Renal cortex interstitium (tissue), 11 donors: Measurements from ENCODE around the gene CTNNA2. TPM values are rescaled to one million over a fixed set of nuclear protein-coding genes. Genes with fewer than 3 reads are reported as not detected.

Experiments
- DNase-seq, 11 donors: peaks; one replicate each; pipeline ENCODE4 v3.0.0-alpha.2; 2013; ENCODE audit warnings: low read depth in 9 of 11, low spot score in 4 of 11; ENCODE audit errors: extremely low read depth in 1 of 11
- polyA plus RNA-seq, 3 donors: library from polyadenylated mRNA; unstranded; fragments of 120-200 nt; gene quantifications; one replicate each; pipeline ENCODE4 v1.2.1, GENCODE V29; 2013; ENCODE audit not compliant: insufficient read length in 3 of 3

CTNNA2 gene
- polyA plus RNA-seq, 3 donors, result 4.3 to 6.0 (median 4.7) TPM

DNA sequence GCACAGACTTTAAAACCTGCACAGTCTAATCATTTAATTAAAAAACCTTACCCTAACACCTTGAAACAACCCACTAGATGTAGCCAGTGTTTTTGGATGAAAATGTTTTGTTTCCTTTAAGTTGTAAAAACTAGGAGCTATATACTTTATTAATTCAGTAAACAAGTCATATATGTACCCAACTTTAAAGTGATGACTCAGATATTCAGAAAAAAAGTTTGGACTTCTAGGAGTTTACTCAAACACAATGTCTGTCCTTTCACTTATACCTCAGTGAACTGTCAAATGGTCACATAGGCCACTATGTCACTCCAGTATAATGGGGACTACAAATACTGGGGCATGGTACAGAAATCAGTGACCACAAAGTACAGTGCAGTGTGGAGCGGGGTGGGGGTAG is 431.4 kb downstream of the CTNNA2 start:
- DNase-seq, result no peak

DNA sequence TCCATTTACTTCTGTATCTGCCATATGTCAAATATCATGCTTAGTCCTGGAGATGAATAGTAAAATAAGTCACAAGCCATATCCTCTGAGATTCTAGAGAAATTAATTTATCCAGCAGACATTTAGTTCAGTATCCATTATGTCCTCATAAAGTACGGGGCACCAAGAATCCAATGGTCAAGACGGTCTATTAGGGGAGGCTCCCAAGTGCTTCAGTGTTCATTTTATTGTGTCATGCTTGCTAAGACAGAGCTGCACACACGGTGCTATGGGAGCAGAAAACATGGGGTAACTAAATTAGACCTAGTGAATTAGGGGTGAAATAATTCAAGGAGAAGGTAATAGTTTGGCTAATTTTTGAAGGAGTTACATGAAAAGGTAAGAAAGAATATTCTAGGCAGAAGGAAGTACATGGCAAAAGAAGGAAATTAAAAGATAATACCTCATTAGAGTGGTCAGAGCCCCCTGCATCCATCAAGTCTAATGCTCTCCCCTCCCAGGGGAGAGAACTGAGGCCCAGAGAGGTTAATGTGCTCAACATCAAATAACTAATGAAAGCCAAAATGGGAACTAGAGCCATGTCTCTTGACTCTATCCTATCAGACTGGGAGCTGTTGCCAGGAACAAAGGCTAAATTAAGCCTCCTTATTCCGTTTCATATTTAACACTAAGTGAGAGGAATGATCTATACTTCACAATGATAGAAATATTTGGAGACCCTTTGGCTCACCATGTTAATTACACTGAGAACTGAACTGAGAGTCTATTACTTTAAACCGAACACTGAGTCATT is 433.0 kb downstream of the CTNNA2 start:
- DNase-seq, result no peak

DNA sequence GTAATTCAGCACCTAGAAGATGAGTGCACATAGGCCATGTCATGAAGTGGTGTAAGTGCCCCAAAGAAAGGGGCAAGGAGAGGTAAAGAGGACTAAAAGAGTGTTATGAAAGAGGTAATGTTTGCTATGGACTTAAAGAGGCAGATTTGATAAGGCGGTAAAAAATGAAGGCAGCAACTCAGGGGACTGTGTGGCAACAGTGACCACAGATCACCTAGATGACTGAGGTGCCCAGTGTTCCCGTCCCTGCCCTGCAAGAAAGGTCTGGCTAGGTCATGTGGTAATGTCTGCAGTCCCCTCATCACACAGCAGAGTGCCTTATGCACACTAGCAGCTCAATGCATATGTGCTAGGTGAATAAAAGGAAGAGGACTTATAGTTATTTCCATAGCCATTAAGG is 434.9 kb downstream of the CTNNA2 start:
- no peak for DNase-seq

DNA sequence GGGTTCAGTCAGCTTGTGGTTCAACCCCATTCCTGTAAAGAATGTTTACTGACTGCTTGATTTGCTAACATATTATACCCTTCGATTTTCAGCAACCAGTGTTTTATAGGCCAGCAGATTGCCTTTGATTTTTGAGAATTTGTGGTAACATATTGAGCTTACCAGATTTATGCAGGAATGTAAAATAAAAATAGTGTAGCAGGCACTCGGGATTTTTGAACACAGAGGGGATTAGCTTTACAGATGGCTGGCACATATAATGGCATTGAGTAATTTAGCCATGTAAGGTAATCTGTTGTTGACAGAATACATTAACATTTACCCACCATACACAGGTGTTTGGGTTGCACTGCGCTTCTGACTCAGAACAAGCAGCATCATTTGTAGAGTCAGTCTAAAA is 437.7 kb downstream of the CTNNA2 start:
- DNase-seq, result no peak

DNA sequence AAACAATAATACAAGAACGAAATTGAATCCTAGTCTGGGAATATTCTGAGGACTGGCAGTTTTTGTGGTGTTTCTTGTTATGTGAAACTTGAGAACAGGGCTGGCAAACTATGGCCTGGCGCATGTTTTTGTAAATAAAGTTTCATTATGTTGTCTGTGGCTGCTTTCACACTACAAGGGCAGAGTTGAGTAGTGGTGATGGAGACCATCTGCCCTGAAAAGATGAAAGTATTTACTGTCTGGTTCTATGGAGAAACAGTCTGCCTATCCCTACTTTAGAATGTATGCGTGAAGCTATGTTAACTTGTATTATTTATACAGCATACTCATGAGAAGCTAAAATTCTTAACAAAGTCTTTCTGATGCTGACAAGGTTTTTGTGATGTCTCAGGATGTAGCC is 439.8 kb downstream of the CTNNA2 start:
- peak in 2 of 11 donors; percentile 19 to 27 for DNase-seq

DNA sequence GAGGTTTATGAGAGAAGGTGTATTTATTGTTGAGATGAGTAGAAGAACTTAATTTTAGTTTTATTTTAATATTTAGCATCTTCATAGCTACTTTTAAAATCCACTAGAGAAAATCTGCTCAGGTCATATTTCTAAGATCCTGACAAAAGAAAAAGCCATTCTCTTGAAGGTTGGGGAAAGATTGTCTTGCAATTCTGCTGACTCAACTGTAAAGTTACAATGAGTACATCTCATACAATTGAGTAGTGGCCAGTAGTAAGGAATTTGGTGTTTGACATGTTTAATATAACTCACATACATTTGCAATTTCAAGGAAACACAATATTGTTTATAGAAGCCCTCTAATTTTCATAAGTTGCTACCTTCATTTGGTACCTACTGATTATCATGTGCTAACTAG is 447.2 kb downstream of the CTNNA2 start:
- DNase-seq, result no peak

DNA sequence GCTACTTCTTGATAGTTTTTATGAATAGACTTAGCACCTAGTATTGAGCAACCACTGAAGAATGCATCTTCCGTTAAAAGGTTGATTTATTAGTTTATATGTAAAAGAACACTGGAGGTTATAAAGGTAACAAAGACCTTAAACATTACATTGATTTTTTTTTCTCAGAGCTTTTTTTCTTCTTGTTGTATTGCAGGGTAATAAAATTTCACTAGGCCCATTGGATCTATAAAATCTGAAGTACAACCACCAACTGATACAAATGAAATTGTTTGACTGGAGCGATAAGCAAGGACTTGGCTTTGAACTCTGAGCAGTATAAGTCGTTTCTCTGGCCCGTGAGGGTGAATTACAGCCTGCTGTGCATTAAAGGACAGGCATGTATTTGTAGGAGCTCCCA is 447.7 kb downstream of the CTNNA2 start:
- no peak for DNase-seq

DNA sequence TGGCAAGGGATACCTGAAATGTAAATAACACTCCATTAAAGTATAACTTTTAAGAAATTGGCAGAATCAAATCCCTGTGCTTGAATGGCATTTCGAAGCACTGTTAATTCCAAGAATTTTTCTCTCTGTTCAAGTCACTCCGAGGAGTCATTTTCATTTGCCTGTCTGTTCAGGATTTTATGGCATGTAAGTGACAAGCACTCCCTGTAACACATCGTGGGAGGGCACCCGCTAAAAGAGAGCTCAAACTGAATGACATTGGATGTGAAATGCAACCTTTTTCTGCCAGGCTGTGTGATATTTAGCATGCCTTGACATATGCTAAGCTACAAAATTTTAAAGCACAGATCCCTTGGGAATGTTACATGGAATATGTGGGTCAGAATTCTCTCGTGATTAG is 452.1 kb downstream of the CTNNA2 start:
- DNase-seq, result no peak

DNA sequence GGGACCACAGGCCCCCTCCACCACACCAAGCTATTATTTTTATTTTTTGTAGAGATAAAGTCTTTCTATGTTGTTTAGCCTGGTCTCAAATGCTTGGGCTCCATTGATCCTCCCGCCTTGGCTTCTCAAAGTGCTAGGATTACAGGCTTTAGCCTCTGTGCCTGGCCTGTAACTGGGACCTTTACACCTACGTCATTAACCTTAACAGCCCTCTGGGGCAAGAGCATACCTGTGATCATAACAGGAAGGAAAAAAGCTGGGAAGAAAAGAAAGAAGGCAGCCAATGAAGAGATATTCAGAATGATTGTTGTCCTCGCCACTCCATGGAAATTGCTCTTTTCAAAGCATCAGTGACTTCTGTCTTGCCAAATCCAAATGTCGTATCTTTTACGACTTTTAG is 453.5 kb downstream of the CTNNA2 start:
- no peak for DNase-seq

DNA sequence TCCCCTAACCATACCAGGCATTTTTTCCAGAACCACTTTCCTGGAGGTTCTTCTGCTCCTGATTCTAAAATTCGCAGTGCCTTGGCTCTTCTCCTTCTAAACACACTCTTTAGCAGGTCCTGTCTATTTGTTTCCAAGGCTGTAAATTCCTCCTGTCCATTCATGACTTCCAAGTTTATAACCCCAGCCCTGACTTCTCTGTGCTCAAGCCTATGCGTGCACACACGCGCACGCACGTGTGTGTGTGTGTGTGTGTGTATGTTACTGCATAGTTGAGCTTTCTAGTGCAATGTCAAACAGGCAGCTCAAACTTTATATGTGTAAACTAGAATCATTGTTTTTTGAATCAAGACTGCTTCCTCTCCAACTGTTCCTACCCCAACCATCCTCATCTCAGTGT is 454.0 kb downstream of the CTNNA2 start:
- DNase-seq, result no peak

DNA sequence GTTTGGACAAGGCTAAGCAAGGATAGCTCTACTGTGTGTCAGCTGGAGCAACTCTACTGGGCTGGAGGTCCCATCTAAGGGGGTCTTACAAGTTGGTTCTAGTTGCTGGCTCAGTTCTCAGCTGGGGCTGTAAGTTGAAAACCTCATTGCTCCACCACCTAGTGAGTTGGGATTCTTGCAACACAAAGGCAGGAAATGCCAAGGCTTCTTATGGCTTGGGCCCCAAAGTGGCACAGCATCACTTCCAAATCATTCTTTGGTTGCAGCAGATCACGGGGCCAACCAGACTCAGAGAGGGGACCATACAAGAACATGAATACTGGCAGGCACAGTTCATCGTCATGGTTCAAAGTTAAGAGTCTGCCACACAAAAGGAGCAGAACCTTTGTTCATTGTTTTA is 459.0 kb downstream of the CTNNA2 start:
- DNase-seq, result no peak

DNA sequence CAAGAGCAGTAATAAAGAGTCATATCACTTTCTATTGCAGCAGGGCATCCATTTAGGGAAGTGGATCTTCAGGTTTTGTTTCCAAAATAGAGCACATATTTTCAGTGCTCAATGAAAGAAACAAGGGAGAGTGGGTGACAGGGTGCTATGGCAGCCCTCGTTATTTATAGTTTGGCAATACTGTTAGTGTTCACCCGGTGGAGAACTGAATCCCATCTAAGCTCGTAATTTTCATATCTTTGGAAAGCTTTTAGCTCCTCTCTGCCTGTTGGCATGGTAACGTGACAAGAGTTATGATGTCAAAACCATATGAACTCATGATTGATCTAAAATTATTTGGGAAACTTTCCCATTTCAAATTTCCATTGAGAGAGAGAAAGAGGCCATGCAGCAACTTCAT is 459.8 kb downstream of the CTNNA2 start:
- DNase-seq, result no peak

DNA sequence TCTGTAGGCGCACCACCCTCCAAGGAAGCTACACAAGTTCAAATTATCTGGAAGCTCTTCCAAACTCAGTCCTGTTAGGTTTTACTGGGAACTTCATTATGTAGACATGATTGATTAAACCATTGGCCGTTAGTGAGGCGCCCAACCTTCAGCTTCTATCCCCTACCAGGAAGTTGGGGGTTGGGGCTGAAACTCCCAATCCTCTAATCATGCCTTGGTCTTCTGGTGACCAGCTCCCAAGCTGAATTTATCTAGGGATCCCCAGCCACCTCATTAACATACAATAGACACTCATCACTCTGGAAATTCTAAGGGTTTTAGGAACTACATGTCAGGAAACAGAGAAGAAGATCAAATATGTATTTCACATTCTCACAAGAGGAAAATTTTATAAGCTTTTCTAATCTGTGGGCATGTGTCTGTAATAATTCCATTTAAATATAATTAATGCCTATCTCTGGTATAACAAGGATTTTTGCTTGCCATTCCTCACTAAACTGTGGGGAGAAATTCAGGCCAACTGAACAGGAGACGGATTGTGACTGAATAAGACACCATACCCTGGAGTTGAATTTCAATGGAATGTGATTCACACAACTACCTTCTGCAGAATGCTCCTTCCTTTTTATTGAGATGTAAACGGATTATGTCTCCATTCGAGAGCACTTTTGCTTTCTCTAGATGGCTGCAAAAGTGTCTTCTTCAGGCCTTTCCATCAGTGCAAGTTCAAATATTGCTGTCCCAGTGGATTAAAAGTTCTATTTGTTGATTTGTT is 463.1 kb downstream of the CTNNA2 start:
- no peak for DNase-seq

DNA sequence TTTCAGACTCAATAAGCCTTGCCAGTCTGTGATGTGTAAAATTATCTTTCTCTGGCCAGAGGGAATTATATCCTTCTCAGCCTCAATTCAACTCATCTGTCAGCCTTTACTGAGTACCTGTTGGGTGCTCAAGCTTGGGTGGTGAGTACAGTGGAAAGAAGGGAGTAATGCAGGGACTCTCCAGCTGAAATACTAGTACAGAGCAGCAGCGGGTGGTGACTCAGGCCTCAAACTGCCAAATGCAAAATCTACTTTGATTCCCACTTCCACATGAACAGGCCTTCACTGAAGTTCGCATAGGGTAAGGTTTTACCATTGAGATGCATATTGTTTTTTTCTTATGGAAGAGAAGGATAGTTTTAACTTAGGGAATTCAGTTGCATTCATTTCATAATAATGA is 464.9 kb downstream of the CTNNA2 start:
- DNase-seq, result no peak

DNA sequence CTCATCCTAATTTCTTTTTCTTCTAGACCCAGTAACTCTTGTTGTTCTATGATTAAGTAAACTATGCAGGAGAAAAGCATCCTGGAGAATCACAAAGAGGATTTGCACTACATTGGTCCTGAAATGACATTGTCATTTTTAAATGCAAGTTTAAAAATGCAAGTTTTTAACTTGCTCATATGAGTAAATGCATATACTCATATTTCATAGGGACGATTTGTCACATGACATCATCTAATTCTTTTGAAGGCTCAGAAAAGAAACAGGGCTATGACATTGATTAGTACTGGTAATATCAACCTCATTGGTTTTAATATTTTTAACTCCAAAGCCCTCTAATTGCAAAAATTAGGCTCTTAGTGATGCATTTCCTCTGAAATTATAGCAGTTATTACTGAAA is 467.3 kb downstream of the CTNNA2 start:
- DNase-seq, result no peak

DNA sequence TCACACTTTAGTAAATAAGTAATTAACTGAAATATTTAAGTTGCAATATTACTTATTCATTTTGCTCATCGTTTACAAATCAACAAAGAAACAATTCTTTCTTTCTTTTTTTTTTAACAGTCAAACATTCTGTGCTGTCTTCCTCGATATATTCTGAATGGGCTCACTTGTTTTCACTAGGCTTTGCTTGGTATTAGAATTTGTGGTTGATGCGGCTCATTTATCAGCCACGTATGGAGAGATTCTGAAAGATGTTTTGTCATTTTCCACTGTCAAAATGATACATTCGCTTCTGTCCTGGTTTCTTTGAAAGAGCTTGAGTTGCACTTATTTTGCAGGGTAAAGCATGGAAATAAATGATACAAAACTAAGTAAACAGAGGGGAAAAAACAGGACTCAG is 468.0 kb downstream of the CTNNA2 start:
- DNase-seq, result no peak

DNA sequence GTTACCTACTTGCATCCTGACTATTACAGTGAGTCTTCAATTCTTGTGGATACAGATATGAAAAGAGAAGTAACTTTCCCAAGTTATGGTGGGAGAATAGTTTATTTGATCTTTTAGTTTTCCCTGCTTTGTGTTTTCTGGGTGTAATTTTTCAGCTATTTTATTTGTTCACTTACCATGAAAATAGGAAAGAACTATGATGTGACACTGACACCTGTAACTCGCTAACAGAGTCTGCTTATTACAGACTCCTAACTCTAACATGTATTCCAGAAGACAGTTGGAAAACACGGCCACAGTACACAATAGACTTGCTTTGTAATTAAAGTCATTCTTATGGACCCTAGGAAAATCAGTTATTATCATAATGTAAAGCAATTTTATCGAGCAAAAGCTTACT is 468.5 kb downstream of the CTNNA2 start:
- no peak for DNase-seq

DNA sequence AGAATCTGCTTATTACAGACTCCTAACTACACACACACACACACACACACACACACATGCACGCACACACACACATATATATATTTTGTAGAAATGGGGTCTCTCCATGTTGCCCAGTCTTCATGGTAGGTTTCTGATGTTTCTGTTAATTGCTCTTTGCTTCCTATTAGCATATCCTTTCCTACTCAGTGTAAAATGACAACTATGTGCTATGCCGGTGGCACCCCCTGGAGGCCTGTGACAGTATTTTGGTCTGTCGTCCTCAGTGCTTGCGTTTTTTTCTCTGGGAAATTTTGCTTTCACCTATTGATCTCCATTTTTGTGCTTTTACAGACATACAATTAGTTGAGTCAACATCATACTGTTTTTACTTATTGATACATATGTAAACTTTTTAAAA is 469.6 kb downstream of the CTNNA2 start:
- DNase-seq, result no peak

DNA sequence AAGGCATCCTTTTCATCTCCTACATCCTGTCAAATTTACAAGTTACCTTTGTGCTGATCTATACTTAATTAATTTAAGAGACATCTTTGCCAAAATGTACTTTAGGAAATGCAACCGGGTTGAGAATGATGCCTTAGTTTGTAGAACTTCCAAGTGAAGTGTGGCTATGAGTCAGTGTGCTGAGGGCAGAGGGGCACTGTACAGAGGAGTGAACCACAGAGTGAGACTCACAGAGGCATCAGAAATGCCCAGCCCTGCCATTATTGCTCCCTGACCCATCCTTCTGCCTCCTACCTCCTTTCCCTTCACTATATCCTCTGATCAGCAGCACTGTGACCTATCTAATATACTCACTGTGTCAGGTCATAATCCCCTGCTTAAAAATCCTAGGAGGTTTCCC is 471.6 kb downstream of the CTNNA2 start:
- DNase-seq, result no peak

DNA sequence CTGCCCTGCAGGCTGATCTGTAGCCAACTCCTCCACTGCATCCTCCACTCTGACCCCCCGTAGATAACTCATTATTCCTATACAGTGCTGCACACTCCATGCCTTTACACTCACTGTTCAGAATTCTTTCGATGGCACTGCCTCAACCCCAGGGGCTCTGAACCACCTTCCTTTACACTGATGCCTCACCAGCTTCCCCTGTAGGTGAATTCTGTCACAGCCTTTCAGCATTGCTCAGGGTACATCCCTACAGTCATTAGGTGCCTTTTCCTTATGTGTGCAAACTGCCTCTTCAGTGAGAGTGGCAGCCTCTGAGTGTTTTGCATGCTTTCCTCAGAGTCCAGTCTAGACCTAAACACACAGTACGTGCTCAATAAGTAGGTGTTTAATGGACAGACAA is 472.3 kb downstream of the CTNNA2 start:
- no peak for DNase-seq

DNA sequence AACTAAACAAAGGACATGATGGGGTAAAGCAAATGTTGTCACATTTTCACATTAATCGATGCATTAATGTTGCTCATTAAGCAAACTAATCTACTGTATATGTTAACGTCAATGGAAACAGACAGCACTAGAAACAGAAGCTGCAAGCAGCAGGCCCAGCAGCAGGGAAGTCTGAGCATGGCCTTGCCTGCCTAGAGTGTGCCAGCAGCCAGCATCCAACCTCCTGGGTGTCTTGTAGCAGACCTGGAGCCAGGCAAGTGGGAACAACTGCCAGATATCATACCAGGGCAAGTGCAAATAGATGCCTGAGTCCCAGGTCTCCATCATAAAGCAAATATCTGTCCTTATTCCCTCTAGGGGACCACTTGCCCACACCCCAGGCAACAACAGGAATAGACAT is 472.7 kb downstream of the CTNNA2 start:
- no peak for DNase-seq
